ENCODE measurements around the gene KLK4. TPM values are rescaled to one million over a fixed set of nuclear protein-coding genes. Genes with fewer than 3 reads are reported as not detected.

The KLK4 gene
- total RNA-seq, 1 experiment from 2014 or later: not detected

DNA sequence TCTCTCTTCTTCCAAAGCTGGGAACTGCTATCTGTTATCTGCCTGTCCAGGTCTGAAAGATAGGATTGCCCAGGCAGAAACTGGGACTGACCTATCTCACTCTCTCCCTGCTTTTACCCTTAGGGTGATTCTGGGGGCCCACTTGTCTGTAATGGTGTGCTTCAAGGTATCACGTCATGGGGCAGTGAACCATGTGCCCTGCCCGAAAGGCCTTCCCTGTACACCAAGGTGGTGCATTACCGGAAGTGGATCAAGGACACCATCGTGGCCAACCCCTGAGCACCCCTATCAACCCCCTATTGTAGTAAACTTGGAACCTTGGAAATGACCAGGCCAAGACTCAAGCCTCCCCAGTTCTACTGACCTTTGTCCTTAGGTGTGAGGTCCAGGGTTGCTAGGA, 51.3 kb downstream of the KLK4 start:
- Mint-ChIP-seq H3K9me3 (ENCODE audit: unreplicated experiment) (peaks cover 9% of the 10 kb centered on the region), H3K27ac (ENCODE audit: low read depth, unreplicated experiment) (no peak overlapping the region), H3K4me1 (ENCODE audit: insufficient read depth, unreplicated experiment) (peaks cover 6% of the 10 kb centered on the region), H3K27me3 (ENCODE audit: insufficient read depth, unreplicated experiment) (peaks cover 32% of the 10 kb centered on the region), H3K36me3 (ENCODE audit: insufficient read depth, unreplicated experiment) (no peaks in the 10 kb centered on the region), H3K4me3 (ENCODE audit: unreplicated experiment) (no peak overlapping the region)
- ChIA-PET POLR2A (interaction anchor here (1.0 kb wide), 1 partner anchor 55 kb away, joined by 3 read pairs; no protein-coding TSS in a partner anchor), CTCF (no interaction called here)
- TF ChIP-seq, protein P1, sequence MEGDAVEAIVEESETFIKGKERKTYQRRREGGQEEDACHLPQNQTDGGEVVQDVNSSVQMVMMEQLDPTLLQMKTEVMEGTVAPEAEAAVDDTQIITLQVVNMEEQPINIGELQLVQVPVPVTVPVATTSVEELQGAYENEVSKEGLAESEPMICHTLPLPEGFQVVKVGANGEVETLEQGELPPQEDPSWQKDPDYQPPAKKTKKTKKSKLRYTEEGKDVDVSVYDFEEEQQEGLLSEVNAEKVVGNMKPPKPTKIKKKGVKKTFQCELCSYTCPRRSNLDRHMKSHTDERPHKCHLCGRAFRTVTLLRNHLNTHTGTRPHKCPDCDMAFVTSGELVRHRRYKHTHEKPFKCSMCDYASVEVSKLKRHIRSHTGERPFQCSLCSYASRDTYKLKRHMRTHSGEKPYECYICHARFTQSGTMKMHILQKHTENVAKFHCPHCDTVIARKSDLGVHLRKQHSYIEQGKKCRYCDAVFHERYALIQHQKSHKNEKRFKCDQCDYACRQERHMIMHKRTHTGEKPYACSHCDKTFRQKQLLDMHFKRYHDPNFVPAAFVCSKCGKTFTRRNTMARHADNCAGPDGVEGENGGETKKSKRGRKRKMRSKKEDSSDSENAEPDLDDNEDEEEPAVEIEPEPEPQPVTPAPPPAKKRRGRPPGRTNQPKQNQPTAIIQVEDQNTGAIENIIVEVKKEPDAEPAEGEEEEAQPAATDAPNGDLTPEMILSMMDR (IDR thresholded peaks at IDR 0.05; ENCODE audit: unreplicated experiment): no peak
- intact Hi-C loops (cut with micrococcal nuclease): no loop called here
- no peak for DNase-seq (ENCODE audit: unreplicated experiment)
- no TSS peak for BruUV-seq (replicated peaks)

DNA sequence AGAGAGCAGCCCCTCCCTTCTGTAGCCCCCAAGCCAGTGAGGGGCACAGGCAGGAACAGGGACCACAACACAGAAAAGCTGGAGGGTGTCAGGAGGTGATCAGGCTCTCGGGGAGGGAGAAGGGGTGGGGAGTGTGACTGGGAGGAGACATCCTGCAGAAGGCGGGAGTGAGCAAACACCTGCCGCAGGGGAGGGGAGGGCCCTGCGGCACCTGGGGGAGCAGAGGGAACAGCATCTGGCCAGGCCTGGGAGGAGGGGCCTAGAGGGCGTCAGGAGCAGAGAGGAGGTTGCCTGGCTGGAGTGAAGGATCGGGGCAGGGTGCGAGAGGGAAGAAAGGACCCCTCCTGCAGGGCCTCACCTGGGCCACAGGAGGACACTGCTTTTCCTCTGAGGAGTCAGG, 52.3 kb downstream of the KLK4 start:
- H3K27me3 Mint-ChIP-seq (ENCODE audit: insufficient read depth, unreplicated experiment): peaks cover 32% of the 10 kb centered on the region
- ChIA-PET POLR2A (no interaction called here), CTCF (no interaction called here)
- intact Hi-C loops (cut with micrococcal nuclease): no loop called here
- H3K4me1 Mint-ChIP-seq (ENCODE audit: insufficient read depth, unreplicated experiment): peaks cover 6% of the 10 kb centered on the region
- H3K4me3 Mint-ChIP-seq (ENCODE audit: unreplicated experiment): no peak overlapping the region
- DNase-seq (ENCODE audit: unreplicated experiment): no peak
- TF ChIP-seq, protein P1 (IDR thresholded peaks at IDR 0.05; ENCODE audit: unreplicated experiment): no peak
- peaks cover 9% of the 10 kb centered on the region for H3K9me3 Mint-ChIP-seq (ENCODE audit: unreplicated experiment)
- H3K27ac Mint-ChIP-seq (ENCODE audit: low read depth, unreplicated experiment): no peak overlapping the region
- no peaks in the 10 kb centered on the region for H3K36me3 Mint-ChIP-seq (ENCODE audit: insufficient read depth, unreplicated experiment)
- BruUV-seq (replicated peaks): no TSS peak

DNA sequence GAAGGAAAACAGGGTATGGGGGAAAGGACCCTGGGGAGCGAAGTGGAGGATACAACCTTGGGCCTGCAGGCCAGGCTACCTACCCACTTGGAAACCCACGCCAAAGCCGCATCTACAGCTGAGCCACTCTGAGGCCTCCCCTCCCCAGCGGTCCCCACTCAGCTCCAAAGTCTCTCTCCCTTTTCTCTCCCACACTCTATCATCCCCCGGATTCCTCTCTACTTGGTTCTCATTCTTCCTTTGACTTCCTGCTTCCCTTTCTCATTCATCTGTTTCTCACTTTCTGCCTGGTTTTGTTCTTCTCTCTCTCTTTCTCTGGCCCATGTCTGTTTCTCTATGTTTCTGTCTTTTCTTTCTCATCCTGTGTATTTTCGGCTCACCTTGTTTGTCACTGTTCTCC, 53.8 kb downstream of the KLK4 start:
- ChIA-PET CTCF (no interaction called here), POLR2A (no interaction called here)
- Mint-ChIP-seq H3K9me3 (ENCODE audit: unreplicated experiment) (peaks cover 10% of the 10 kb centered on the region), H3K27me3 (ENCODE audit: insufficient read depth, unreplicated experiment) (peaks cover 36% of the 10 kb centered on the region), H3K4me3 (ENCODE audit: unreplicated experiment) (no peak overlapping the region), H3K27ac (ENCODE audit: low read depth, unreplicated experiment) (no peak overlapping the region), H3K36me3 (ENCODE audit: insufficient read depth, unreplicated experiment) (no peaks in the 10 kb centered on the region), H3K4me1 (ENCODE audit: insufficient read depth, unreplicated experiment) (peaks cover 6% of the 10 kb centered on the region)
- TF ChIP-seq, protein P1 (IDR thresholded peaks at IDR 0.05; ENCODE audit: unreplicated experiment): no peak
- no peak for DNase-seq (ENCODE audit: unreplicated experiment)
- no TSS peak for BruUV-seq (replicated peaks)
- intact Hi-C loops (cut with micrococcal nuclease): no loop called here

Other genes with a start within 250 kb of the KLK4 start
- gene SHANK1, start 191.6 kb downstream of the KLK4 start, total RNA-seq (2022): 0.10 and 0.44 TPM in 2 replicates
- 2.4 and 2.8 TPM in 2 replicates for gene CLEC11A, start 188.0 kb downstream of the KLK4 start, total RNA-seq (2022)
- gene GPR32, start 140.9 kb downstream of the KLK4 start, total RNA-seq (2022): not detected in 2 replicates
- not detected in 2 replicates for gene ACP4, start 121.0 kb downstream of the KLK4 start, total RNA-seq (2022)
- 0.84 and 0.88 TPM in 2 replicates for gene KLK1, start 87.6 kb downstream of the KLK4 start, total RNA-seq (2022)
- gene KLK15, start 77.8 kb downstream of the KLK4 start, total RNA-seq (2022): not detected in 2 replicates
- not detected in 2 replicates for gene KLK3, start 56.5 kb downstream of the KLK4 start, total RNA-seq (2022)
- not detected in 2 replicates for gene KLK2, start 38.0 kb downstream of the KLK4 start, total RNA-seq (2022)
- gene KLK5, start 41.6 kb upstream of the KLK4 start, total RNA-seq (2022): 0.19 TPM in 1 of 2 replicates, not detected in the other
- gene KLK6, start 58.2 kb upstream of the KLK4 start, total RNA-seq (2022): not detected in 2 replicates
- not detected in 2 replicates for gene KLK7, start 72.5 kb upstream of the KLK4 start, total RNA-seq (2022)
- gene KLK8, start 90.2 kb upstream of the KLK4 start, total RNA-seq (2022): not detected in 2 replicates
- not detected in 2 replicates for gene KLK10, start 108.3 kb upstream of the KLK4 start, total RNA-seq (2022)
- gene KLK11, start 115.2 kb upstream of the KLK4 start, total RNA-seq (2022): not detected in 2 replicates
- not detected in 2 replicates for gene KLK12, start 123.6 kb upstream of the KLK4 start, total RNA-seq (2022)
- gene KLK13, start 153.7 kb upstream of the KLK4 start, total RNA-seq (2022): not detected in 2 replicates
- 0.30 TPM in 1 of 2 replicates, not detected in the other for gene KLK14, start 171.5 kb upstream of the KLK4 start, total RNA-seq (2022)
- gene CTU1, start 197.0 kb upstream of the KLK4 start, total RNA-seq (2022): 9.9 and 12.7 TPM in 2 replicates
- gene SIGLEC9, start 213.5 kb upstream of the KLK4 start, total RNA-seq (2022): not detected in 2 replicates
- not detected in 2 replicates for gene SIGLEC7, start 230.9 kb upstream of the KLK4 start, total RNA-seq (2022)

Data from MCF 10A (cell line).